ENCODE measurements around the gene CDH10. TPM values are rescaled to one million over a fixed set of nuclear protein-coding genes. Genes with fewer than 3 reads are reported as not detected.

The CDH10 gene
- total and polyA plus RNA-seq, 9 of the 15 experiments (the other 6 are each of a cell fraction or from before 2014, with no cell fraction given) = not detected

DNA sequence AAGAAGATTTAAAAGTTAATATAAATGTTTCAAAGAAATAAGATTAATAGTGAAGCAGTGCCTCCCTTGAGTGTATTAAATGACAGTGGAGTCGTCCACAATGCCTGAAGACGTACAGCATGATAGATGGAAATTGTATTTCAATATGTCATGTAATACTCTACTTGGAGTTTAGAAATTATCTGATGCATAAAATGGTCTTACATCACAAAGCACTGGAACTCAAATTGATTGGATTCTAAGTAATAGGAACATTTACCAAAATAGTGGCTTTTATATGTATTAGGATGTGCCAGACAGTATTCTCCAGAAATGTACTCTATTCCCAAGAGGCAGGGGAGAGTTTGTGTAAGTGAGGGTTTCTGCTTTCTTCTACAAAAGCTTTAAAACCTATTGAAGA is 49.4 kb downstream of the CDH10 start:
- Histone ChIP-seq H3K4me1 (replicated peaks in 1 of 2; ENCODE audit: control insufficient read depth in 2 of 2, insufficient read depth in 2 of 2, low read length in 2 of 2) (no peaks in the 10 kb centered on the region), H4K20me1 (replicated peaks; ENCODE audit: control insufficient read depth, insufficient read depth, low read length) (no peaks in the 10 kb centered on the region), H3K27ac (ENCODE audit: extremely low read depth, low read depth, low read length) (no peak overlapping the region), H3K4me2 (ENCODE audit: insufficient read depth, low read length) (no peak overlapping the region), H3K9ac (ENCODE audit: insufficient read depth in 1 of 2, low read depth in 2 of 2, low read length in 2 of 2) (no peak overlapping the region), H3K79me2 (ENCODE audit: control insufficient read depth, insufficient read depth, low read length) (no peaks in the 10 kb centered on the region), H2AFZ (ENCODE audit: low read depth, low read length) (no peak overlapping the region), H3K9me1 (ENCODE audit: control insufficient read depth, insufficient read depth, low read length) (no peaks in the 10 kb centered on the region), H3K27me3 (ENCODE audit: control insufficient read depth in 2 of 2, insufficient read depth in 2 of 2, low read length in 2 of 2) (no peaks in the 10 kb centered on the region), H3K4me3 (no peak overlapping the region), H3K36me3 (ENCODE audit: control insufficient read depth, insufficient read depth, low read length) (no peaks in the 10 kb centered on the region), H3K9me3 (replicated peaks; ENCODE audit: control insufficient read depth, insufficient read depth, low read depth, low read length) (no peaks in the 10 kb centered on the region; the same call in 1 of the 2 replicates)
- POLR2A ChIA-PET = interaction anchor here (0.7 kb wide), 1 partner anchor 14 kb away, joined by 3 read pairs; no protein-coding TSS in a partner anchor
- no peak for FAIRE-seq
- no TSS peak for BruUV-seq (replicated peaks)
- intact Hi-C loops (cut with micrococcal nuclease) (no loop called here), in situ Hi-C loops (cut with MboI) (no loop called here)
- ATAC-seq = no peak
- 0% methylated on average over 2 of the region's 2 CpGs for WGBS (ENCODE audit: insufficient coverage, low coverage, missing lambda C conversion rate)
- CTCF ChIA-PET (ENCODE audit: low intra/inter-chr PET ratio) = no interaction called here
- TF ChIP-seq ZC3H8 (IDR thresholded peaks at IDR 0.05) (no peak), FIP1L1 (IDR thresholded peaks at IDR 0.05; ENCODE audit: low read depth, low read length, poor library complexity, severe bottlenecking) (no peak), U2AF1 (optimal IDR thresholded peaks at IDR 0.05; ENCODE audit: low read depth, low read length) (no peak), CBX3 (IDR thresholded peaks at IDR 0.05; ENCODE audit: borderline replicate concordance in 1 of 2, low read length in 2 of 2) (no peak), POLR2AphosphoS5 (IDR thresholded peaks at IDR 0.05; ENCODE audit: control insufficient read depth, insufficient read depth, low read depth, low read length) (no peak)
- TF ChIP-seq, protein P1, sequence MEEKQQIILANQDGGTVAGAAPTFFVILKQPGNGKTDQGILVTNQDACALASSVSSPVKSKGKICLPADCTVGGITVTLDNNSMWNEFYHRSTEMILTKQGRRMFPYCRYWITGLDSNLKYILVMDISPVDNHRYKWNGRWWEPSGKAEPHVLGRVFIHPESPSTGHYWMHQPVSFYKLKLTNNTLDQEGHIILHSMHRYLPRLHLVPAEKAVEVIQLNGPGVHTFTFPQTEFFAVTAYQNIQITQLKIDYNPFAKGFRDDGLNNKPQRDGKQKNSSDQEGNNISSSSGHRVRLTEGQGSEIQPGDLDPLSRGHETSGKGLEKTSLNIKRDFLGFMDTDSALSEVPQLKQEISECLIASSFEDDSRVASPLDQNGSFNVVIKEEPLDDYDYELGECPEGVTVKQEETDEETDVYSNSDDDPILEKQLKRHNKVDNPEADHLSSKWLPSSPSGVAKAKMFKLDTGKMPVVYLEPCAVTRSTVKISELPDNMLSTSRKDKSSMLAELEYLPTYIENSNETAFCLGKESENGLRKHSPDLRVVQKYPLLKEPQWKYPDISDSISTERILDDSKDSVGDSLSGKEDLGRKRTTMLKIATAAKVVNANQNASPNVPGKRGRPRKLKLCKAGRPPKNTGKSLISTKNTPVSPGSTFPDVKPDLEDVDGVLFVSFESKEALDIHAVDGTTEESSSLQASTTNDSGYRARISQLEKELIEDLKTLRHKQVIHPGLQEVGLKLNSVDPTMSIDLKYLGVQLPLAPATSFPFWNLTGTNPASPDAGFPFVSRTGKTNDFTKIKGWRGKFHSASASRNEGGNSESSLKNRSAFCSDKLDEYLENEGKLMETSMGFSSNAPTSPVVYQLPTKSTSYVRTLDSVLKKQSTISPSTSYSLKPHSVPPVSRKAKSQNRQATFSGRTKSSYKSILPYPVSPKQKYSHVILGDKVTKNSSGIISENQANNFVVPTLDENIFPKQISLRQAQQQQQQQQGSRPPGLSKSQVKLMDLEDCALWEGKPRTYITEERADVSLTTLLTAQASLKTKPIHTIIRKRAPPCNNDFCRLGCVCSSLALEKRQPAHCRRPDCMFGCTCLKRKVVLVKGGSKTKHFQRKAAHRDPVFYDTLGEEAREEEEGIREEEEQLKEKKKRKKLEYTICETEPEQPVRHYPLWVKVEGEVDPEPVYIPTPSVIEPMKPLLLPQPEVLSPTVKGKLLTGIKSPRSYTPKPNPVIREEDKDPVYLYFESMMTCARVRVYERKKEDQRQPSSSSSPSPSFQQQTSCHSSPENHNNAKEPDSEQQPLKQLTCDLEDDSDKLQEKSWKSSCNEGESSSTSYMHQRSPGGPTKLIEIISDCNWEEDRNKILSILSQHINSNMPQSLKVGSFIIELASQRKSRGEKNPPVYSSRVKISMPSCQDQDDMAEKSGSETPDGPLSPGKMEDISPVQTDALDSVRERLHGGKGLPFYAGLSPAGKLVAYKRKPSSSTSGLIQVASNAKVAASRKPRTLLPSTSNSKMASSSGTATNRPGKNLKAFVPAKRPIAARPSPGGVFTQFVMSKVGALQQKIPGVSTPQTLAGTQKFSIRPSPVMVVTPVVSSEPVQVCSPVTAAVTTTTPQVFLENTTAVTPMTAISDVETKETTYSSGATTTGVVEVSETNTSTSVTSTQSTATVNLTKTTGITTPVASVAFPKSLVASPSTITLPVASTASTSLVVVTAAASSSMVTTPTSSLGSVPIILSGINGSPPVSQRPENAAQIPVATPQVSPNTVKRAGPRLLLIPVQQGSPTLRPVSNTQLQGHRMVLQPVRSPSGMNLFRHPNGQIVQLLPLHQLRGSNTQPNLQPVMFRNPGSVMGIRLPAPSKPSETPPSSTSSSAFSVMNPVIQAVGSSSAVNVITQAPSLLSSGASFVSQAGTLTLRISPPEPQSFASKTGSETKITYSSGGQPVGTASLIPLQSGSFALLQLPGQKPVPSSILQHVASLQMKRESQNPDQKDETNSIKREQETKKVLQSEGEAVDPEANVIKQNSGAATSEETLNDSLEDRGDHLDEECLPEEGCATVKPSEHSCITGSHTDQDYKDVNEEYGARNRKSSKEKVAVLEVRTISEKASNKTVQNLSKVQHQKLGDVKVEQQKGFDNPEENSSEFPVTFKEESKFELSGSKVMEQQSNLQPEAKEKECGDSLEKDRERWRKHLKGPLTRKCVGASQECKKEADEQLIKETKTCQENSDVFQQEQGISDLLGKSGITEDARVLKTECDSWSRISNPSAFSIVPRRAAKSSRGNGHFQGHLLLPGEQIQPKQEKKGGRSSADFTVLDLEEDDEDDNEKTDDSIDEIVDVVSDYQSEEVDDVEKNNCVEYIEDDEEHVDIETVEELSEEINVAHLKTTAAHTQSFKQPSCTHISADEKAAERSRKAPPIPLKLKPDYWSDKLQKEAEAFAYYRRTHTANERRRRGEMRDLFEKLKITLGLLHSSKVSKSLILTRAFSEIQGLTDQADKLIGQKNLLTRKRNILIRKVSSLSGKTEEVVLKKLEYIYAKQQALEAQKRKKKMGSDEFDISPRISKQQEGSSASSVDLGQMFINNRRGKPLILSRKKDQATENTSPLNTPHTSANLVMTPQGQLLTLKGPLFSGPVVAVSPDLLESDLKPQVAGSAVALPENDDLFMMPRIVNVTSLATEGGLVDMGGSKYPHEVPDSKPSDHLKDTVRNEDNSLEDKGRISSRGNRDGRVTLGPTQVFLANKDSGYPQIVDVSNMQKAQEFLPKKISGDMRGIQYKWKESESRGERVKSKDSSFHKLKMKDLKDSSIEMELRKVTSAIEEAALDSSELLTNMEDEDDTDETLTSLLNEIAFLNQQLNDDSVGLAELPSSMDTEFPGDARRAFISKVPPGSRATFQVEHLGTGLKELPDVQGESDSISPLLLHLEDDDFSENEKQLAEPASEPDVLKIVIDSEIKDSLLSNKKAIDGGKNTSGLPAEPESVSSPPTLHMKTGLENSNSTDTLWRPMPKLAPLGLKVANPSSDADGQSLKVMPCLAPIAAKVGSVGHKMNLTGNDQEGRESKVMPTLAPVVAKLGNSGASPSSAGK (IDR thresholded peaks at IDR 0.05) = no peak
- no peak for DNase-seq (ENCODE audit: extremely low read depth in 1 of 4, low spot score in 3 of 4)

Data from K562 (cell line).